Measurements from ENCODE around the gene ACACB. TPM values are rescaled to one million over a fixed set of nuclear protein-coding genes. Genes with fewer than 3 reads are reported as not detected.

The ACACB gene
- 5.9 to 7.3 TPM (median 7.3 TPM) in 5 replicates for total RNA-seq (2022; extraction: Qiagen RNA extraction; ENCODE audit: low read depth)

DNA sequence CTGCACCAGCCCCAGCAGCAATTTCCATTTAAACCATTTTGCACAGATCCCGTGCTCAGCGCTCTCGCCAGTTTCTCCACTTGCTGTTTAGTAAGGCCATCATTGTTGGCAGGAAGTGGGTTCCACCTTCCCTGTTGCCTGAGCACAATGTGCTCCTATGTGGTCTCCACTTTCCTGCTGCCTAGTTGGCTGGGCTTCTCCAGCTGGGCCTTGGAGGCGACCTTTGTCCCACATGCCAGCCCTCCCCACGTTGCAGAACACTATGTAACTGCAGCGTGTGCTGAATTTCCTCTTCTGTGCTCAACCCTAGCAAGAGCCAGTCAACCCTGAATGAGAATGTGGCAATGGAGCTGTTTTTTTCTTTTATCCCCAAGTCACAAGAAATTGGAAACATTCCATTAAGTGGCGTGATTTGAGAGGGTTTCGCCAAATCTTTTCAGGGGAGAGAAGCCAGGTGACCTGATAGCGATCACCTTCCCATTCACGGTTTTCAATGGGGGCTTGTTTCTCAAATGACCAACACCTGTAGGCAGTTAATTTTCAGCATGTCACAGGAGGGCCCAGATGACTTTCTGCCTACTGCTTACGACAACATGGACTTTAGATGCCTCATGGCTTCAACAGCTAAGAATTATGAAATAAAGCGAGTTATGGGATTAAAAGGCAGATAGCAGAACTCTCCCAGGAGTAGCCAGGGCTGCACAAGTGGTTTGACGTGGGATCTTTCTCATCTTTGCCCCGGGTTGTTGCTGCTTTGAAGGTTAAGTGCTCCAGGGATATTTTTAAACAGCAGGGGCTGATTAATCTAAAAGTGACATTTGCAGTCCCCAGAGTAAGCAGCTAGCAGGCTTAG is at the start of gene ACACB:
Gene ACACB, plus strand, starts transcription at position 830 of the 853 bp plus-strand sequence. CDS start 22,819 bp downstream, outside the sequence.

DNA sequence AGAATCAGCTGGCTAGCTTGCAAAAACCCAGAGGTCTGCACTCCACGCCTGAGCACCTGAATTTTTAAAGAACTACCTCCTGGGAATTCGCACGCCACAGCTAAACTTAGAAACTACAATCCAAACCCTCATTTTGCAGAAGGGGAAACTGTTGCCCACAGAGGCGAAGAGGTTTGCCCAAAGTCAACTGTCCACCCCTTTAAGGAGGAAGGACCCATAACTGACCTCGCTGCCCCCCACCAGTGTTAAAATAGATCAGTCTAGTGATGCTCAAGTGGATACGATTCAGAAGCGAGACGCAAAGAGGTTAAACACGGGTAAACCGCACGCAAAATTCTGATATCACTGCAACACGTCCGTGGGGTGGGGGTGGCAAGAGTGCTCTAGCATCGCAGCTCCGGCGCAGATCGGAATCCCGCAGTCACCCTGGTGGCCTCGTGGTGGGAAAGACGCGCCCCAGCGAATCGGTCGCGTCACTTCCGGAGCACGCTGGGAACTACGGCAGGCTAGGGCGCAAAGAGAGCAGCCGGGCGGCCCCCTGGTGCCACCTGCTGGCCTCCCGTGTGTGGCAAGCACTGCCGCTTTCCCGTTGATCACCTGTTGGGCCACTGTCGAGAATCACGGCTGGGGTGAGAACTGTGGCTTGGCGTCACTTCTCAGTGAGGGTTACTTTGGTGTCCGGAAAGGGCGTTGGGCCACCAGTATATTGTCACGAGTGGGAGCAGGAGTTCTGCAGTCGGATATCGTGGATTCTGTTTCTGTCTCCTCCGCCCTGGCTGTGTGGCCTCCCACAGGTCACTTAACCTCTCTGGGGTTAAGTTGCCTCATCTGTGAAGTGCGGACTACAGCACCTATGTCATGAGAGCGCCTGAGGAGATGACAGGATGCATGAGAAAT is 23.1 kb upstream of the ACACB start, which contains the start of gene ALKBH2:
Gene ALKBH2, minus strand, starts transcription at position 451 of the 897 bp plus-strand sequence. CDS start 686 bp downstream, outside the sequence.

DNA sequence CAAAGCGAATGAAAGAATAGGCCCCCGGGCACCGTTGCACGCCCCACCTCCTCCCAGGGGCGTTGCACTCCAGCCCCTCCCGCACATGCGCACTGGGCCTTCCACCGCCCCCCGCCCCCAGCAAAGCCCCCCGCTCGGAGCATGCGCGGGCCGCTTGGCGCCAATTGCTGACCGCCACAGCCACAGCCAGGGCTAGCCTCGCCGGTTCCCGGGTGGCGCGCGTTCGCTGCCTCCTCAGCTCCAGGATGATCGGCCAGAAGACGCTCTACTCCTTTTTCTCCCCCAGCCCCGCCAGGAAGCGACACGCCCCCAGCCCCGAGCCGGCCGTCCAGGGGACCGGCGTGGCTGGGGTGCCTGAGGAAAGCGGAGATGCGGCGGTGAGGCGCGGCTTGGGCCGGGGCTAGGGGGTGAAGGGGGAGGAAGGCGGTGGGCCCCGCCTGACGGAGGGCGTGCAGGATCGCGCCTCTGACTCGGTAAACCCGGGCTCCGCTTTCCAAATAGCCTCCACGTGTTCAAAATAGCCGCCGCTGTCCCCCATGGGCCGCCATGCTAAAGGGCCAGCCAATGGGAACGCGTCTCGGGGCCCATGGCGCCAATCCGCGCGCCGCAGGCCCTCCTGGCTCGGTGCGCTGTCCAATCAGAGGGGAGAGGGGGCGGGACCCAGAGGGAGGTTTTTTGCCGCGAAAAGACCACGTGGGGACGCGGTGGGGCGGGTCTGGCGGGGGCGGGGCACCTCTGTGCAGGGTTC is 18.8 kb upstream of the ACACB start, which contains the start of gene UNG:
Gene UNG, plus strand, starts transcription at position 163 of the 748 bp plus-strand sequence. Its CDS starts 83 bp downstream, at position 246.

DNA sequence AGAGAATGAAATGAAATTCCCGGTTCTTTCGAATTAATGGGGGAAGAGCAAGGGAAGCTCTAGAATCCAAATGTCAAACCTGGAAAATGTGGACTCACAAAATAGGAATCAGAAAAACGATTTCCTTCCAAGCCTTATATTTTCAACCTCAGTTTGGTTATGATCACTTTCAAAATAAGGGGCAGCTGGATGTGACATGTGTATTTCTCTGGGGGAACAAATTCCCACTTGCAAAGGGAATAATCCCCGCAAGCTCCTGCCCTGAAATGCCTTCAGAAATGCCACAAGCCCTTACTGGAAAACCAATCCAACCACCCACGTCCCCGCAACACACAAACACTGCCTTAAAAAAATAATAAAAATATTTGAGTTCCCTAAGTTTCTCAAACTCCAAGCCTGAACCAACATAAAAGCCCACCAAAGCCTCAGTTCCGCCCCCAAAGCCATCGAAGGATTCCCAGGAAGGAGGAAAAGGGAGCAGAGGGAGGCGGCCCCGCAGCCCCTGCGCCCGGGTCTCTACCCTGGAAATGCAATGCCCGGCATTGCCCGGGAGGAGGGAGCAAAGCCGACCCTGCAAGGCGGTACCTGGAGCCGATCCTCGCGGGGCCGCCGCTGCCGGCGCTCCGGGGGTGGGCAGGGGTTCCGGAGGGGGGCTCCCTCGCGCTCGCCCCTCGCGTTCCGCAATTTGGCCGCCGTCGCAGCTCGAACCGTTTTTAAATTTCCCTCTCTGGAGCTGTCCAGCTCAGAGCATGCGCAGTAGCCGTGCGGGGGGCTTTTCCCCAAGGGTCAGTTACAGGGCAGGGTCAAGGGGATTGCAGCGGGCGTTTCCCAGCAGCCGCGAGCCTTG is 192.4 kb downstream of the ACACB start, which contains the start of gene FOXN4:
Gene FOXN4, minus strand, starts transcription at position 751 of the 847 bp plus-strand sequence. CDS start 963 bp downstream, outside the sequence.

Other genes starting within 250 kb of the ACACB start
- not detected in 5 replicates for gene DAO, start 236.5 kb upstream of the ACACB start, total RNA-seq (2022; extraction: Qiagen RNA extraction; ENCODE audit: low read depth)
- not detected in 5 replicates for gene SVOP, start 95.5 kb upstream of the ACACB start, total RNA-seq (2022; extraction: Qiagen RNA extraction; ENCODE audit: low read depth)
- 7.3 to 11.0 TPM (median 8.0 TPM) in 5 replicates for gene USP30, start 64.0 kb upstream of the ACACB start, total RNA-seq (2022; extraction: Qiagen RNA extraction; ENCODE audit: low read depth)
- gene ALKBH2, start 23.1 kb upstream of the ACACB start, total RNA-seq (2022; extraction: Qiagen RNA extraction; ENCODE audit: low read depth): 44.1 to 50.2 TPM (median 47.8 TPM) in 5 replicates
- 86.8 to 94.6 TPM (median 88.4 TPM) in 5 replicates for gene UNG, start 19.0 kb upstream of the ACACB start, total RNA-seq (2022; extraction: Qiagen RNA extraction; ENCODE audit: low read depth)
- 0.05 to 0.09 TPM (median 0.07 TPM) in 4 of 5 replicates, not detected in the other for gene FOXN4, start 192.7 kb downstream of the ACACB start, total RNA-seq (2022; extraction: Qiagen RNA extraction; ENCODE audit: low read depth)
- gene MYO1H, start 231.3 kb downstream of the ACACB start, total RNA-seq (2022; extraction: Qiagen RNA extraction; ENCODE audit: low read depth): not detected in 5 replicates